Endometrium (tissue), 2 donors: ENCODE results near the gene NPHS1.
"Not testable (repeated sequence)": the region's sequence is repeated elsewhere in the genome, so short reads cannot be mapped to it uniquely, and the experiment has no call there.

ENCODE experiments used
- FAIRE-seq: peaks from 2 replicates; lab custom pipeline; 2012; peaks lifted over from hg19 to GRCh38; lab: Jason Lieb, UNC
- donor health status: control.
- donor health status: control.

The NPHS1 gene

DNA sequence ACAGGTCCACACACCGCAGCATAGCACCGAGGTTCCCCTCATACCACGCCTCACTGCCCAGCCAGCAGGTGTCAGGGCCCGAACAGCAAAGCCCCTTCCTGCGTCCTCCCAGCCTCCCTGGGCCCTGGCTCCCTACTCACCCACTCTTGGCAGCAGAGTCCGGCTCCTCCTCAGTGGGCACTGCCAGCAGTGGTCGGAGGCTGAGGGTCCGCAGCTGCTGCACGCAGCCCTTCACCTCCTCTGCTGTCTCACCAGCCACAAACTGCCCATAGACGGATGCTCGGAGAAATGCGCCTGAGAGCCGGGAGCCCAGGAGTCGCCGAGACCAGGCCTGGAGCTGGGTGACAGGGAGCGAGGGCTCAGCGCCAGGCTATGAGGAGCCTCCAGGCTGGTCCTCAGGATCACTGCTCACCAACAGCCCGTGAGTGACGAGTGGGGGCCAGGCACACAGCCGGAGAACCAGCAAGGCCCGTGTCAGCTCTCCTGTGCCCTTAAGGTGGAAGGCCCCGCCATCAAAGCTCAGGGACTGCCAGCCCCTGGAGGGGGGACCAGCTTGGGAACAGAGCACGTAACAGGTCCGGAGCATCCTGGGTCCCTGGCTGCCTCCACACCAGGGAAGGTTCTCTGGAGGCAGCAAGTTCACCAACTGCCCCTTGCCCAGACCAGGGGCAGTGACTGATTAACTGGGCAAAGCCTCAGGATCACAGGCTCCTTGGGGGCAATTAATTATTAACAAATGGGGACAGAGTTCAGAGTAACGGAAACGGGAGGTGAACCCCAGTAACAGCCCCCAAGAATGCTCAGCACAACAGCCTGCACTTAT, 39.9 kb downstream of the NPHS1 start, which contains the start of gene PRODH2:
PRODH2 (minus strand) TSS at position 626 of the 823 bp plus-strand sequence; CDS start at position 586, 40 bp downstream.
- FAIRE-seq: no peak

DNA sequence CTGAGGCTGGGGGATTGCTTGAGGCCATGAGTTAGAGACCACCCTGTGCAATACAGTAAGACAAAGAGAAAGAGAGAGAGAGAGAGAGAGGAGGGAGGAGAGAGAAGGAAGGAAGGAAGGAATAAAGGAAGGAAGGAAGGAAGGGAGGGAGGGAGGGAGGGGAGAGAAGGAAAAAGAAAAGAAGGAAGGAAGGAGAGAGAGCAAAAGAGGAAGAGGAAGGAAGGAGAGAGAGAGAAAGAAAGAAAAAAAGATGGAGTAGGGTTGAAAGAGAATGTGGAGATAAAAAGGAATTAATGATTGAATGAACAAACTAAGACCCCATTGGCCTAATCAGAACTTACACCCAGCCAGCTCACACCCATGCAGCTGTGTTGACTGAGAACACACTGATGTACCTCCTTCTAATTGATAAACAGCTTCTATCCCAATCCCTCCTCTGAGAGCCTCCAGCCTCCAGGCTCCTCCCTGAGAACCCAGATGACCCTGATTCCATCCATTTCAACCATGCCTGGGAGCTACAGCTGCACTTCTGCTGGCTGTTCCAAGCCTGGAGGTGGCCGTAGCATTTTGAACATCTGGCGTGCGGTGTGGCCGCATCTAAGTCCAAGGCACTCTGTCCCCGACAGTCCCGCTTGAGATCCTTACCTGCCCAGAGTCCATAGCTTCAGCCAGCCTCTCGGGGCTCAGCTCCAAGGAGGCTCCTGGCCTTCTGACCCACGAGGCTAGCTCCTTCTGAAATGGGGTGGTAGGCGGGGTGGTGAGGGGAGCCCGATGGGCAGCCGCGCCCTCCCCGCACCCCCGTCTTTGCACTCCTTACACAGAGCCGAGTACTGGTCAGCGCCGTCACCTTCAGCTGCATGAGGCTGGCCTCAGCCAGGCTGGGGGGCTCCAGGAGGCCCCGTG, 40.7 kb downstream of the NPHS1 start:
- FAIRE-seq: no peak

DNA sequence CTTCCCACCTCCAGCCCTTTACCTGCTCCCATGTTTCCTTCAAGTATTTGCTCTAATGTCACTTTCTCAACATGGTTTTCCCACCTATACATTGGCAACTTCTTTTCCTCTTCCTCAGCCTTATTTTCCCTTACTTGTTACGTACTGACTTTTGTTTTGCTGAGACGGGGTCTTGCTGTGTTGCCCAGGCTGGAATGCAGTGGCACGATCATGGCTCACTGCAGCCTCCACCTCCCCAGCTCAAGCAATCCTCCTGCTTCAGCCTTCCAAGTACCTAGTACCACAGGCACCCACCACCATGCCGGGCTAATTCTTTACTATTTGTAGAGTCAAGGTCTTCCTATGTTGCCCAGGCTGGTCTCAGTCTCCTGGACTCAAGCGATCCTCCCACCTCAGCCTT, 44.7 kb downstream of the NPHS1 start:
- FAIRE-seq: no peak

DNA sequence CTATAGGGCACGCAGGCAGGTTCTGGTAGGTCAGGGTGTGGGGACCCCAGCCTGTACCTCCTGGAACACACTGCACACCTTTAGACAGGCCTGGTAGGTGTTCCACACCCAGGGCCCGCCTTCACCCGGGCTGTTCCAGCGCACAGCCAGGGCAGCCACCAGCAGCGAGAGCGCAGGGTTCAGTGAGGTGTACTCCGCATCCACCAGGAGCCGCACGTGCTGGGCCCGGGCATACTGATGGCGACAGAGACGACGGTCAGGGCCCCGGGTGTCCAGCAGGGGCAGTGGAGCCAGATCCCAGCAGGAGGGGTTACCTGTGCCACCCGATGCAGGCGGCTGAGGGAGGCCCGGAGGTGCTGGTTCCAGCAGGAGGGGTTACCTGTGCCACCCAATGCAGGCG, 45.7 kb downstream of the NPHS1 start:
- no peak for FAIRE-seq

DNA sequence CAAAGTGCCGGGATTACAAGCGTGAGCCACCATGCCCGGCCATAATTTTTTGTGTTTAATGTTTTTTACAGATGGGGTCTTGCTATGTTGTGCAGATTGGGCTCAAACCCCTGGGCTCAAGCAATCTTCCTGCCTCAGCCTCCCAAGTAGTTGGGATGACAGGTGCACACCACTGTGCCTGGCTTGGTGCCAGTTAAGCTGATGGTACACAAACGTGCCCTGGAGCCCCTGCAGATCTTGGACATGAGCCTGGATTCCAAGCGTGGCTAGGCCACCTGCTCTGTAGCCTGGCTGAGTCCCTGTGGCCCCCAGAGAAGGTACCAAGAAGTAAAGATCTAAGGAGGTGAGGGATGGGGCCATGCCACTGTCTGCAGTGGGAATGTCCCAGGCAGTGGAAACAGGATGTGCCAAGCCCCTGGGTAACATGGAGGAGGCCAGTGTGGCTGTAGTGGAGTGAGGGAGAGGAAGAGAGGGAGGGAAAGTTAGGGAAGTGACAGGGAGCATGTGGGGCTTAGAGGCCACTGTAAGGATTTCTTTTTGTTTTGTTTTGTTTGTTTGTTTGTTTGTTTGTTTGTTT, 46.7 kb downstream of the NPHS1 start:
- FAIRE-seq: no peak

DNA sequence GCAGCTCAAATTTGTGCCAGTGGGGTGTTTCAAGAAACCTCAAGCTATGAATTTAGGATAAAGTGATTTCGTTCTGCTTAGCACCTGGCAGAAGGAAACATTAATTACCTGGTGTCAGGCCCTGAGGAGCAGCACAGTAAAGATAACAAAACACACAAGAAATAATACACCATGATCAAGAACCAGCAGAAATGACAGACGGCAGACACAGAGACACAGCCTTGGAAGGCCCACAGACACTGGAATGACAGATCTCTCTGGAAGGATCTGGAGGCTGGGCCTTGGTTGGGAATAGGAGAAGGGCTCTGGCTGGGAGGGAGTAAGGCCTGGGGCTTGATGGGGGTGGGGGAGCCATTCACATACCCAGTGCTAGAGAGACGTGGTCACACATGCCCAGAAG, 50.5 kb downstream of the NPHS1 start:
- no peak for FAIRE-seq

DNA sequence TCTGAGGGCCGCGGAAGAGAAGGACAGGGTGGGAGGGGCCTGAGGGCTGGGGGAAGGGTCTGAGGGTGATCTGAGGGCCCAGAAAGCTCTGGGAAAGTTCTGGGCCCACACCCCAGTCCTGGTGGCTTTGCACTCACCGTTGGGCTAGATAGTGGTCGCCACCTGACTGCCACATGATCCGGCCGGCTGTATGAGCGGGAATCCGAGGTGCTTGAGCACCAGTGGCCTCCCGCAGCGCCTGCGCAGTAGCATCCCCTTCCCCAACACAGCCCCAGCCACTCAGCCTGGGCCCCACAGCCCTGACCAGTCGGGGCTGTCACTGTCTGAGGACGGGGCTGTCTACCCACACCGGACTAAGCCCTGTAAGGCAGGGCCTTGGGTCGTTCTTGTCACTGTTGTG, 54.6 kb downstream of the NPHS1 start:
- FAIRE-seq: no peak

DNA sequence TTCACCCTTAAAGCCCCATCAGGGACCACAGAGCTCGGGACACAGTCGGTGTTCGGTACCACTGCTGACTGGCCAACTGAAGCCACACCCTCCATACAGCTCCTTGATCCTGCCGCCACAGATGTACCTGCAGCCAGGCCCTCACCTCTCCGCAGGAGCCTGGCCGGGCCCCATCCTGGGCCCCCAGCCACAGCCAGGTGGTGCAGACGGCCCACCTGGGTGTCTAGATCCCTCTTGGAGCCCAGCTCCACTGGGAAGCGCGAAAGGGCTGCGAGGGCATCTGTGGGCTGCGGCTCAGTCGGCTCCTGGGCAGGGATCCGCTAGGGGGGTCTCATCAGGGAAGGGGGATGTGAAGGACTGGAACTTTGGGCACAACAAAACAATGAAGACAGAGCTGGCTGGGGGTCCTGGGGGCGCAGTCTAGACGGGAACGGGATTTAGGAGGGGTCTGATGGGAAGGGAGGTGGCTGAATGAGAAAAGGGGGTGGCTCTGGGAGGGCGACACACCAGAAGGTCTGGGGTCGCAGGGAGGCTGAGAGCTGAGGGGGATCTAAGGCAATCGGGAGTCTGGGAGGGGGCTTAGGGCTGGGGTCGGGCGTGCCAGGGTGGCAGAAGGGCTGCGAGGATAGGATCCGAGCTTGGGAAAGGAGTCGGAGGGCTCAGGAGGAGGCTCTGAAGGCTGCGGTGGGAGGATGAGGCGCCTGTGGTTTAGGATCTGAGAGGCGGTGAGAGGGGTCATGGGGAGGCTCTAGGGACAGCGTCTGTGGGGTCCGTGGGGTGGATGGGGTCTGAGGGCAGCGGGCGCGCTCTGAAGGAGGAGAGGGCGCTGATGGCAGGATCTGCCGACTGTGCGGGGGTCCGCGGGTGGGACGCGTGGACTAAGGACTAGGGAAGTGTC, 55.4 kb downstream of the NPHS1 start:
- no peak for FAIRE-seq

DNA sequence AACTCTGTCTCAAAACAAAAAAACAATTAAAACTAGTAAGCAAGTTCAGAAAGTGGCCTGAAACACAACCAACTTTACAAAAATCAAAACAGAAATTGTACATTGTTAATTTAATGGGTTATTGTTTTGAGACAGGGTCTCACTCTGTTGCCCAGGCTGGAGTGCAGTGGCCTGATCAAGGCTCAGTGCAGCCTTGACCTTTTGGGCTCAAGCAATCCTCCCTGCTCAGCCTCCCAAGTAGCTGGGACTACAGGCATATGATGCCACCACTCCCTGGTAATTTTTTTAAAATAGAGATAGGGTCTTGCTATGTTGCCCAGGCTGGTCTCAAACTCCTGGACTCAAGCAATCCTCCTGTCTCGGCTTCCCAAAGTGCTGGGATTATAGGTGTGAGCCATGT, 56.7 kb downstream of the NPHS1 start:
- not testable (repeated sequence) for FAIRE-seq

DNA sequence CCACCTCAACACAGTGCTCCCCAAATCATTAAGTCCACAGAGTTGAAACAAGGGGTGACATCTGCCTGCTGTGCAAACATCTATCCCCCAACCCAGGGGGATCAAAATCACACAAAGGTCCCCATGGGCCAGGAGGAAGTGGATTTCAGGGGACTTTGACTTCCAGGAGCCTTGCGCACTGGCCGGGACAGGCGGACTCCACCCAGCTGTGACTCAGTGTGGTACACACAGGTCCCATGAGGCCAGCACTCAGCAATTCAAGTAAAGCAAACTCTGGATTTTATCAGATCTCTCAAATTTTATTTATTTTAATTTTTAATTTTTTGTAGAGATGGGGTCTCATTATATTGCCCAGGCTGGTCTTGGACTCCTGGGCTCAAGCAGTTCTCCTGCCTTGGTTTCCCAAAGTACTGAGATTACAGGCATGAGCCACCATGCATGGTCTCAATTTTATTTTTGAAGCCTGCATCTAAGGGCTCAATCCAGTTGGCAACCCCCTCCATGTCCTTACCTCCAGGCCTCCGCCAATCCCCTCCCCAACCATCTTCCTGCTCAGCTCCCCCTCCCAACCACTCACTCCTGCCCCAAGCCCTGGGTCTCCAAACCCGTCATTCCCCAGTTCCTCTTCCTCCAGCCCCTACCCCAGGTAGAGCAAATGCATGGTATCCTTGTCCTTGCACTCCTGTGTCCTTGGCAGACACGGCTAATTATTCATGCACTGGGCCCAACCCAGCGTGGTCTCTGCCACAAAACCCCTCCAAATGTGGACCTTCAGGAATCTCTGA, 58.7 kb downstream of the NPHS1 start:
- no peak for FAIRE-seq

DNA sequence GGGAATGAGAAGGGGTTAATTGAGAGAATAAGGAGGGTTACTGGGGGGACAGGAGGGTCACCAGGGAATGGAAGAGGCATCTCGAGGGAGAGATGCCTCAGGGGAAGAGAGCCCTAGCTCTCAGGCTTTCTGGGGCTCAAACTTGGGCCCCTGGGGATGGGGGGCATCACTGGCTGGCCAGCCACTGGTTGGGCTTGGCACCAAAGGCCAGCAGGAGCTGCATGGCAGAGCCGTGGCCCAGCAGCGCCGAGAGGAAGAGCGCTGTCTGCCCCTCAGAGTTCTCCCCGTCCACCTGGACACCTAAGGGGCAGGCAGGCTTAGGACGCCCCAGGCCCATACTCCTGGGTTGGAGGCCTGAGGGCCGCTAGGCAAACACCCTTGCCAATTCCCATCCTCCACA, 59.4 kb downstream of the NPHS1 start:
- no peak for FAIRE-seq

DNA sequence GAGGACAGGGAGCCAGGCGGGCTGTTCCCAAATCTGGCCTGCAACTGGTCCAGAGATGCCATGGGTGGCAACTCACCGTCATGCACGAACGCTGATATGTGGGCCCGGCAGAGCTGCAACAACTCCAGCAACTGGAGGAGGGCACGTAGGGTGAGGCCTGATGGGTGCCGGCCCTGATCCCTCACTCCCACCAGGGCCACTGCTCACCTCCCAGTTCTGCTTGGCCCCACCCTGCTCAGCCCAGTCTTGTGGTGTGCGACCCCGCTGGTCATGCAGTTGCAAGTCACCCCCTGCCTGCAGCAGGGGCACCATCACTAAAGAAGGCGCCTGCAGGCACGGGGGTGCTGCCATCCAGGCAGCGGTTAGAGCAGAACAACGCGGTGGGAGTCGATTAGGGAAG, 60.0 kb downstream of the NPHS1 start:
- FAIRE-seq: no peak

DNA sequence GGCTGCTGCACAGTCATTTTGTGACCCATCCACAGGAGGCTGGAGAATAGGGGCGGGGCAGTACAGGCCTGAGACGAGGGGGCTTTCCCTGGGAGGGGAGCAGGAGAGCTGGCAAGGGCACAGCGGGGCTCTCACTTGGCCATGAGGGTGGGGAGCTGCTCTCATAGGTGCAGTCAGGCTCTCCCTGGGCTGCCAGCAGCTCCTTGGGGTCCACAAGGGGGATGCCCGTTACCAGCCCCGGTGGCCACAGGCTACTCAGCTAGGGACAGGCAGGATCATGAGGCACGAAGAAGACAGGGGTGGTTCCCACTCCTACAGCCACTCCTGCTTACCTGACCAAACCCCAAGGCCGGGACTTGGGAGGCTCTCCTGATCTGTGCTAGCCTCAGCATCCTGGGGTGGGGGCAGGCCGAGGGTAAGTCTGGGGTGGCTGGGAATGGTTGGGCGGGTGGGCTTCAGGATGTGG, 60.5 kb downstream of the NPHS1 start:
- FAIRE-seq: no peak

DNA sequence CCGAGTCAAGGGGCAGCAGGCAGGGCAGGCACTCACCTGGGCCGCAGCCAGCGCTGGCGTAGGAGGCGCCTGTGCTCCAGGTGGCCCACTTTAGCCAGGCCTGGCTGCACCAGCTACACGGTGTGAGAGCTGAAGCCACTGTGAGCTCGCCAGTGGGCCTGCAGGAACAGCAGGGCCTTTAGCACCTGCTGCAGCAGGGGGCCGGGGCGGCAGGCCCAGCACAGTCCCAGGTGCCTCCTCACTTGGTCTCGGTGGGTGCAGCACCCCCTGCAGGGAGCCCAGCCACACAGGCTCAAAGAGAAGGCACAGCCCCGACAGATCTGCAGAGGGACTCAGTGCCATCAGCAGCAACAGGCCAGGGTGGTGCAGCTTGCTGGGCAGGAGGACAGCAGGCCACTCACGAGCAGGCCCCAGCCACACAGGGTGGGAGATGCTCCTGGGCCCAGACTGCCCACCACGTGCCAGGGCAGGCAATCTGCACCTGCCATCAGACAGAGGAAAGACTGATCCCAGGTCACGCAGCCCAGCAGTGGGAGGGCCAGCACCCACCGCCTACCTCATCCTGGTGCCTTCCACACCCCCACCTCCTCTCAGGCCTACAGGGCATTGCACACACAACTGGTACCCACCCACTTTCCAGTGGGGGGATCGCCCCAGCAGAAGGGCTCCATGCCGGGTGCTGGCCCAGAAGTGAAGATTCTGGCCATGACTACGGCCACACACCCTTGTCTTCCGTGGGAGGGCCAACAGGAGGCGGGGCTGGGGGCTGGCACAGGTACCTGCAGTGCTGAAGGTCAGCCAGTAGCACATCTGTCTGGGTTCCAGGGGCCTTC, 61.1 kb downstream of the NPHS1 start:
- FAIRE-seq: no peak

DNA sequence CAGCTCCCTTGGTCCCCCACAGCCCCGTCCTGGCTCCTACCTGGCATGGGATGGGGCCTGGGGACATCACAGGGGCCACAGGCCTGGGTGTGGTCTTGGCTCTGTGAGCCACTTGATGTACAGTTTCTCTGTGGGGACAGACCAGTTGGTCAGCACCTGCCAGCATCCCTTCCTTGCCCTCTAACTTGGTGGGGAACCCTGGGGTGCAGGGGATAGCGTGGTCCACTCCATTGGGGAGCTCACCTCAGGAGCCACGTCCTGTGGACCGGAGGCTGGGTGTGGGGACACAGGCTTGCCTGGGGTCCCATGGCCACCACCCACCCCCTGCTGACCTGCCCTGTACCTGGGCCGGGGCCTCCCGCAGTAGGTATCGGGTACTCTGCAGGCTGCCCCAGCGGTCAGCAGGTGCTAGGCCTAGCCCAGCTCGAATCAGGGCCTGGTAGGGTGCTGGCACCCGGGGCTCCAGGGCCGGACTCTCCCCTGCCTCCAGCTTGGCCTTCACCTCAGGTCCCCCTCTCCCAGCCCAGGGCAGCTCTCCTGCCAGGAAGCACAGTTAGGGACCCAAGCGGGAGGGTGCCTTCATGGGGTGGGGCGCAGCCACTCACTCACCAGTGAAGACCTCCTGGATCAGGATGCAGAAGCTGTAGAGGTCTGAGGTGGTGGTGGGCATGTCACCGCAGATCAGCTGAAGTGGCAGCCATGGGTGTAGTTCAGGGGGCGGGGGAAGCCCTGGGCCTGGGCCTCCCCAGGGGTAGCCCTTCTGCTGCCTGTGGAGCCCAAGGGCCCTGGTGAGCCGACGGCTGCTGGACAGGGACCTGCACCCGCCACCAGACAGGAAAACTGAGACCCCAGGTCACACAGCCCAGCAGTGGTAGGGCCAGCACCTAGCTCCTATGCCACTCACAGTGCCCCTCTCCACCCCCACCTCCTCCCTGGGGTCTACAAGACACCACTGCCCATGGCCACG, 62.0 kb downstream of the NPHS1 start:
- no peak for FAIRE-seq

DNA sequence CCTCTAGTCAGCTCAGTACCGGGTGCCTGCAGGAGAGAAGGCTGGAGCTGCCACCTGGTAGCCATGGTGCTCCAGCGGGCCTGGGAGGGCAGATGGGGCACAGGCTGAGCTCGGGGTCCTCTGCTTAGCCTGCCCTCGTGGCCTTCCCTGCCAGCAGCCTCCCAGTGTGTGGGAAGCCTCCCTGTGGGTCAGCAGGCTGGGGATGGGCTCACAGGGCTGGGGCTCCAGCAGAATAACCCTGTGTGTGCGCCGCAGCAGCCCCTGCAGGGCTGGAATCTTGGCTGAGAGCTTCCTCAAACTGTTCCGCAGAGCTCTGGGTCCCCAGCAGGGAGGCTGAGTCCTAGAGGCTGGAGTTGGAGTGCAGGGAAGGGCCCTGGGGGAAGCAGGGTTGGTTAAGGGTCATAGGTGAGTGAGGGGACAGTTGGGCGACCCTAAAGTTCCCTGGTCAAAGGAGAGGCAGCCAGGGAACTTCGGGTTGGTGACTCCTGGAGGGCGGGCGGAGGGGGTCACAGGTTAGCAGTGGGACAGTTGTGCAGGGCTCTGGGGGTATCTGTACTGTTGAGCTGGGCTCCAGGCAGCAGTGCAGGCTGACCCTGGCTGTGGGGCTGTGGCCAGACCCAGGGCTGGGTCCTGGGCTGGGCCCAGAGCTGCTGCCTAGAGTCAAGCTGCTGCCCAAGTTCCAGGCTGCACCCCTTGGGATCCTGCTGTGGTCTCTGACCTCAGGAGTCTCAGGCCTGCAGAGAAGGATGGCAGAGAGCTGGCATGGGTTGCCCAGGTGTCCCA, 62.9 kb downstream of the NPHS1 start:
- no peak for FAIRE-seq

DNA sequence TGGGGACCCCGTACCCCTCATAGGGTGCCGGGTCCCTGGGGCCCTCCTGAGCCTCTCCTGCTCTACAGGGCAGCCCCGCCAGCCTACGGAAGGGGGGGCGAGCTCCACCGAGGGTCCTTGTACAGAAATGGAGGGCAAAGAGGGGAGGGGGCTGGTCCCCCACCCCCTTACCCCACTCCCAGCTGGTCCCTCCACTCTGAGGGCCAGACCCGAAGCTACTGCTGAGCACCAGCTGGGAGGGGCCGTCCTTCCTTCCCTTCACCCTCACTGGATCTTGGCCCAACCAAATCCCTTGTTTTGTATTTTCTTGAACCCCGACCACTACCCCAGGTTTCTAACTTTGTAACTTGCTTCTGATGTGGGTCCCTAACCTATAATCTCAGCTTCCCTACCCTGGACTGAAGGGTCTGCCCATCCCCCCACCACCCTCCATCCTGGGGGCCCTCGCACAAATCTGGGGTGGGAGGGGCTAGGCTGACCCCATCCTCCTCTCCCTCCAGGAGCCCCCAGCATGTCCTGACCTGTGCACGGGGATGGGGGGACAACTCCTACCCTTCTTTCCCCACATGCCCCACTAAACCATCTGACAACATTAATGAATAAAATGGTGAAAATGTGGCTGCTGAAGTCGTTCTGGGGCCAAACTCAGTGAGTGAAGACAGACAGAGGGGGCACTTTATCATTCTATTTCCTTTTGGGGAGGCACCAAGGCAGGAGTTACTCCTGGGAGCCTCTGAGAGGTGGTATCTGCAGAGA, 63.9 kb downstream of the NPHS1 start:
- no peak for FAIRE-seq
